HCT116 (cell line): ENCODE measurements around the gene NDUFB2. TPM values are rescaled to one million over a fixed set of nuclear protein-coding genes. Genes with fewer than 3 reads are reported as not detected.

Experiments
- ATAC-seq: fragments of 200-7000 bp; cut with Tn5 transposase; 2 replicates; pipeline ENCODE4 v1.9.1; 2020; ENCODE audit warnings: mild to moderate bottlenecking, moderate library complexity
- BruUV-seq: library from RNA; stranded (reverse); fragments of 400-500 nt; replicated peaks from 2 replicates; lab custom pipeline; 2021; lab: Mats Ljungman, UMichigan
- CTCF ChIA-PET: fragments of 300-600 bp; sonication (Branson Sonifier 250); formaldehyde crosslinking; loops from one replicate; lab custom pipeline; 2021; ENCODE audit warnings: antibody characterized with exemption; lab: Charles Lee
- POLR2A ChIA-PET: fragments of 300-600, 350-600 bp; sonication (Branson Sonifier 250); formaldehyde crosslinking; loops from one replicate; lab custom pipeline; 2021; ENCODE audit warnings: antibody characterized with exemption; lab: Charles Lee
- RAD21 ChIA-PET, 2 experiments: fragments of 300-600 bp; sonication (Branson Sonifier 250); formaldehyde crosslinking; loops; one replicate each; lab custom pipeline; 2023; ENCODE audit warnings: low total read pairs in 2 of 2; ENCODE audit not compliant: uncharacterized antibody in 2 of 2, unreplicated experiment in 2 of 2, low non-redundant PET in 1 of 2; lab: Charles Lee
- DNase-seq: peaks from one replicate; pipeline ENCODE4 v3.0.0-alpha.2; 2010; ENCODE audit warnings: low read depth, low spot score
- H2AFZ ChIP-seq: fragments of 200-600 bp; shearing (Covaris generic), sonication (generic); 2 replicates; pipeline ENCODE4 v1.6.1; 2017; ENCODE audit warnings: low read depth, mixed run types, mixed read lengths, antibody characterized with exemption, low read length; ENCODE audit not compliant: poor library complexity, severe bottlenecking
- H3K27ac ChIP-seq: 2 replicates; pipeline ENCODE4 v1.5.1; 2012; ENCODE audit warnings: low read depth, low read length
- H3K27me3 ChIP-seq: fragments of 200-600 bp; sonication (generic); 2 replicates; pipeline ENCODE4 v1.6.1; 2016; ENCODE audit warnings: mixed run types, low read length, mixed read lengths; ENCODE audit not compliant: insufficient read depth
- H3K36me3 ChIP-seq, 2 experiments: fragments of 200-500 bp in 1 of 2; fragments of 200-600 bp in 1 of 2; sonication (Bioruptor generic) in 1 of 2; sonication (generic) in 1 of 2; 2 replicates each; pipeline versions ENCODE4 v1.5.1 to v1.6.1; 2014 to 2016; ENCODE audit warnings: low read length in 2 of 2, inconsistent platforms in 1 of 2, mixed read lengths in 1 of 2, mixed run types in 1 of 2; ENCODE audit not compliant: insufficient read depth in 2 of 2, control insufficient read depth in 1 of 2
- H3K4me1 ChIP-seq, 2 experiments: fragments of 200-600 bp in 1 of 2; sonication (generic) in 1 of 2; 2 replicates each; pipeline versions ENCODE4 v1.5.1 to v1.6.1; 2012 to 2017; ENCODE audit warnings: low read length in 2 of 2, inconsistent platforms in 1 of 2, mild to moderate bottlenecking in 1 of 2, mixed read lengths in 1 of 2, mixed run types in 1 of 2, moderate library complexity in 1 of 2; ENCODE audit not compliant: insufficient read depth in 2 of 2, control insufficient read depth in 1 of 2
- H3K4me2 ChIP-seq: fragments of 200-600 bp; sonication (generic); 2 replicates; pipeline ENCODE4 v1.6.1; 2017; ENCODE audit warnings: mixed run types, low read length, mixed read lengths
- H3K4me3 ChIP-seq, 2 experiments: fragments of 200-600 bp in 1 of 2; sonication (generic) in 1 of 2; replicated peaks in 1 of 2; 2 replicates each; pipeline ENCODE4 v1.5.1; 2011 to 2016; ENCODE audit warnings: low read length in 2 of 2, control low read depth in 1 of 2, low read depth in 1 of 2, mild to moderate bottlenecking in 1 of 2, mixed read lengths in 1 of 2, mixed run types in 1 of 2
- H3K79me2 ChIP-seq: fragments of 200-600 bp; sonication (generic); 2 replicates; pipeline ENCODE4 v1.6.1; 2017; ENCODE audit warnings: mild to moderate bottlenecking, mixed run types, low read length, moderate library complexity, mixed read lengths; ENCODE audit not compliant: insufficient read depth
- H3K9ac ChIP-seq: fragments of 200-600 bp; sonication (generic); 2 replicates; pipeline ENCODE4 v1.6.1; 2016; ENCODE audit warnings: low read length, mixed read lengths
- H3K9me2 ChIP-seq: fragments of 200-600 bp; sonication (generic), shearing (Covaris generic); 2 replicates; pipeline ENCODE4 v1.6.1; 2017; ENCODE audit warnings: mixed run types, mild to moderate bottlenecking, moderate library complexity; ENCODE audit not compliant: insufficient read depth
- H3K9me3 ChIP-seq, 2 experiments: fragments of 200-500 bp in 1 of 2; fragments of 200-600 bp in 1 of 2; sonication (Bioruptor generic) in 1 of 2; sonication (generic) in 1 of 2; 2 replicates each; pipeline ENCODE4 v1.6.1; 2014 to 2017; ENCODE audit warnings: low read length in 2 of 2, mixed read lengths in 2 of 2, inconsistent platforms in 1 of 2, low read depth in 1 of 2, mild to moderate bottlenecking in 1 of 2, mixed run types in 1 of 2, moderate library complexity in 1 of 2; ENCODE audit not compliant: control insufficient read depth in 1 of 2, insufficient read depth in 1 of 2
- H4K20me1 ChIP-seq: fragments of 200-600 bp; sonication (generic), shearing (Covaris generic); 2 replicates; pipeline ENCODE4 v1.6.1; 2017; ENCODE audit warnings: mixed run types, mild to moderate bottlenecking, moderate library complexity; ENCODE audit not compliant: insufficient read depth
- ATF3 ChIP-seq: IDR thresholded peaks from 2 replicates; pipeline ENCODE4 v1.6.1; 2012
- CBX3 ChIP-seq: IDR thresholded peaks from 2 replicates; pipeline ENCODE4 v1.6.1; 2012; ENCODE audit warnings: low read depth
- CEBPB ChIP-seq: IDR thresholded peaks from 2 replicates; pipeline ENCODE4 v1.6.1; 2012; ENCODE audit warnings: low read depth
- CTCF ChIP-seq, 3 experiments: fragments of 200-600 bp in 1 of 3; sonication (generic) in 1 of 3; IDR thresholded peaks in 2 of 3; conservative IDR thresholded peaks in 1 of 3; 2 replicates each; pipeline ENCODE4 v1.5.1; 2012 to 2017; ENCODE audit warnings: low read depth in 2 of 3, low read length in 2 of 3, antibody characterized with exemption in 1 of 3, borderline replicate concordance in 1 of 3, control low read depth in 1 of 3, mild to moderate bottlenecking in 1 of 3, mixed read lengths in 1 of 3, mixed run types in 1 of 3, moderate library complexity in 1 of 3; ENCODE audit not compliant: insufficient read depth in 1 of 3
- EGR1 ChIP-seq: IDR thresholded peaks from 2 replicates; pipeline ENCODE4 v1.6.1; 2012; ENCODE audit warnings: low read depth
- ELF1 ChIP-seq: IDR thresholded peaks from 2 replicates; pipeline ENCODE4 v1.6.1; 2012; ENCODE audit warnings: low read depth, borderline replicate concordance
- EZH2 ChIP-seq: fragments of 200-600 bp; sonication (generic); IDR thresholded peaks from 2 replicates; pipeline ENCODE4 v1.6.1; 2017; ENCODE audit warnings: antibody characterized with exemption, mixed run types
- EZH2phosphoT487 ChIP-seq: fragments of 200-600 bp; IDR thresholded peaks from 2 replicates; pipeline ENCODE4 v1.6.1; 2018; ENCODE audit warnings: antibody characterized with exemption, borderline replicate concordance
- FOSL1 ChIP-seq: IDR thresholded peaks from 2 replicates; pipeline ENCODE4 v1.6.1; 2012; ENCODE audit warnings: low read depth
- JUND ChIP-seq: IDR thresholded peaks from 2 replicates; pipeline ENCODE4 v1.6.1; 2012
- MAX ChIP-seq: IDR thresholded peaks from 2 replicates; pipeline ENCODE4 v1.6.1; 2012
- POLR2AphosphoS5 ChIP-seq: IDR thresholded peaks from 2 replicates; pipeline ENCODE4 v1.6.1; 2011; ENCODE audit warnings: mild to moderate bottlenecking, low read depth, low read length, moderate library complexity
- REST ChIP-seq: IDR thresholded peaks from 2 replicates; pipeline ENCODE4 v1.6.1; 2012; ENCODE audit warnings: low read depth
- SIN3A ChIP-seq: IDR thresholded peaks from 2 replicates; pipeline ENCODE4 v1.6.1; 2012; ENCODE audit warnings: low read depth
- SP1 ChIP-seq: IDR thresholded peaks from 2 replicates; pipeline ENCODE4 v1.6.1; 2012; ENCODE audit warnings: low read depth
- SRF ChIP-seq: IDR thresholded peaks from 2 replicates; pipeline ENCODE4 v1.6.1; 2012; ENCODE audit warnings: low read depth
- YY1 ChIP-seq: IDR thresholded peaks from 2 replicates; pipeline ENCODE4 v1.6.1; 2011; ENCODE audit warnings: low read length, low read depth, moderate library complexity, mild to moderate bottlenecking; ENCODE audit not compliant: insufficient replicate concordance; ENCODE audit errors: extremely low read depth
- ZFX ChIP-seq: fragments of 450-650 bp; IDR thresholded peaks from 2 replicates; pipeline ENCODE4 v1.6.1; 2017
- ZNF274 ChIP-seq: fragments of 200-500 bp; sonication (Bioruptor generic); IDR thresholded peaks from 2 replicates; pipeline ENCODE4 v1.6.1; 2014; ENCODE audit warnings: mild to moderate bottlenecking, low read depth, low read length, inconsistent platforms
- intact Hi-C: fragments of 100-400 bp; cut with micrococcal nuclease; formaldehyde crosslinking; loops from 2 replicates; pipeline ENCODE4 v1.10.0; 2022
- total RNA-seq: library from RNA; stranded (reverse); gene quantifications from one replicate; pipeline ENCODE4 v1.2.1, GENCODE V29; 2021; ENCODE audit not compliant: unreplicated experiment
- TF ChIP-seq, protein P1 (sequence below): IDR thresholded peaks from 2 replicates; pipeline ENCODE4 v1.6.1; 2011; ENCODE audit warnings: mild to moderate bottlenecking, low read length, moderate library complexity; ENCODE audit not compliant: insufficient replicate concordance; ENCODE audit errors: extremely low read depth

NDUFB2 gene
- total RNA-seq, 1 experiment from 2014 or later, result 143 TPM

DNA sequence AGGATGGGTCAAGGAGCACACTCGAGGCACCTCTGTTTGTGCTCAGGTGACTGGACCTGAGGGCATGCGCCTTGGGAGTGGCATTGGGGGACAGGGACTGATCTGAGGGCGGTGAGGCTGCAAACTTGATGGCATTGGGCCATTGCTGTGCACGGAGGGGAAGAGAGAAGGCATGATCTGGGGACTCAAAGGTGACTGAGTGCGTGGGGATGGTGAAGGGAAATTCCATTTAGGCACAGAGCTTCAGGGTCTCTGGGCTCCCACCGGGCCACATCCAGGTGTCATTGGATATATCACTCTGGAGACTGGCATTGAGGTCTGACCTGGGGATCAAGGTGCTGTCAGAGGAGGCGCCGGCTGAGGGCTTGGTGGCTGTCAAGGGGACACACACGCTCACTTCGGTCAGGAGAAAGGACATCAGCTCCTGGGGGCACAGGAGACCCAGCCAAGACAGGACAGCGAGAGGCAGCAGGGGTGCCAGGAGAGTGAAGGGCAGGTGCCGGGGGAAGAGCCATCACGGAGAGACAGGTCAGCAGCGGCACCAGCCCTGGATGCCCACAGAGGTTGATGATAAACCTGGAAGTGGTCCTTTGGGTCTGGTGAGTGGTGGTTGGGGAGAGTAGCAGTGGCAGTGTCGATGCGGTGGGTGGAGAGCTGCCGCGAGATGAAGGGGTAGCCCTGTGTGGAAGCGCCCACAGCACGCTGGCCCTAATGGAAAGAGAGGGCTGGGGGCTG, 18.3 kb upstream of the NDUFB2 start:
- H4K20me1 ChIP-seq, result no peaks in the 10 kb centered on the region
- H3K9me3 ChIP-seq, result no peaks in the 10 kb centered on the region
- RAD21 ChIA-PET, result no interaction called here
- no peaks in the 10 kb centered on the region for H3K9me2 ChIP-seq
- no TSS peak for BruUV-seq
- no peaks in the 10 kb centered on the region for H3K79me2 ChIP-seq
- no peak overlapping the region for H2AFZ ChIP-seq
- ATAC-seq, result no peak
- H3K9ac ChIP-seq, result no peak overlapping the region
- POLR2A ChIA-PET, result no interaction called here
- no peaks in the 10 kb centered on the region for H3K27me3 ChIP-seq
- DNase-seq, result no peak
- H3K27ac ChIP-seq, result no peak overlapping the region
- peaks cover 0 to 4% of the 10 kb centered on the region in 2 experiments; a peak in 1 of 4 replicates for H3K36me3 ChIP-seq
- no peak overlapping the region for H3K4me2 ChIP-seq
- intact Hi-C loops, result loop anchor here (5.0 kb wide), 1 partner anchor 544 kb away; no protein-coding TSS in a partner anchor
- CTCF ChIA-PET, result no interaction called here
- peaks cover 5 to 15% of the 10 kb centered on the region in 2 experiments for H3K4me1 ChIP-seq
- TF ChIP-seq EZH2phosphoT487, result no peak
- no peak for TF ChIP-seq SP1
- no peak for TF ChIP-seq EZH2
- no peak for TF ChIP-seq CEBPB
- TF ChIP-seq ZFX, result no peak
- no peak for TF ChIP-seq POLR2AphosphoS5
- TF ChIP-seq, protein P1, sequence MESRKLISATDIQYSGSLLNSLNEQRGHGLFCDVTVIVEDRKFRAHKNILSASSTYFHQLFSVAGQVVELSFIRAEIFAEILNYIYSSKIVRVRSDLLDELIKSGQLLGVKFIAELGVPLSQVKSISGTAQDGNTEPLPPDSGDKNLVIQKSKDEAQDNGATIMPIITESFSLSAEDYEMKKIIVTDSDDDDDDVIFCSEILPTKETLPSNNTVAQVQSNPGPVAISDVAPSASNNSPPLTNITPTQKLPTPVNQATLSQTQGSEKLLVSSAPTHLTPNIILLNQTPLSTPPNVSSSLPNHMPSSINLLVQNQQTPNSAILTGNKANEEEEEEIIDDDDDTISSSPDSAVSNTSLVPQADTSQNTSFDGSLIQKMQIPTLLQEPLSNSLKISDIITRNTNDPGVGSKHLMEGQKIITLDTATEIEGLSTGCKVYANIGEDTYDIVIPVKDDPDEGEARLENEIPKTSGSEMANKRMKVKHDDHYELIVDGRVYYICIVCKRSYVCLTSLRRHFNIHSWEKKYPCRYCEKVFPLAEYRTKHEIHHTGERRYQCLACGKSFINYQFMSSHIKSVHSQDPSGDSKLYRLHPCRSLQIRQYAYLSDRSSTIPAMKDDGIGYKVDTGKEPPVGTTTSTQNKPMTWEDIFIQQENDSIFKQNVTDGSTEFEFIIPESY, result no peak
- no peak for TF ChIP-seq JUND
- no peak for TF ChIP-seq FOSL1
- no peak for TF ChIP-seq MAX
- TF ChIP-seq YY1, result no peak
- TF ChIP-seq EGR1, result no peak
- TF ChIP-seq CTCF (IDR thresholded peaks at IDR 0.05 in 2 of 3, conservative IDR thresholded peaks at IDR 0.05 in 1 of 3; ENCODE audit: borderline replicate concordance in 1 of 3, insufficient read depth in 1 of 3, low read depth in 2 of 3, low read length in 2 of 3), result no peak
- TF ChIP-seq SRF, result no peak
- TF ChIP-seq REST, result no peak
- no peak for TF ChIP-seq ZNF274
- TF ChIP-seq ELF1, result no peak
- TF ChIP-seq ATF3, result no peak
- no peak for TF ChIP-seq SIN3A
- TF ChIP-seq CBX3, result no peak
- no peak overlapping the region for H3K4me3 ChIP-seq
